Smooth muscle cell (in vitro differentiated cells): ENCODE data around the gene NFIA. TPM values are rescaled to one million over a fixed set of nuclear protein-coding genes. Genes with fewer than 3 reads are reported as not detected.

Source experiments
- DNase-seq: peaks from one replicate; lab custom pipeline; 2025; ENCODE audit not compliant: unreplicated experiment; lab: John Stamatoyannopoulos, UW
- H2AFZ ChIP-seq: fragments of 200-600 bp; sonication (generic); 2 replicates; pipeline ENCODE4 v1.6.0; 2016; ENCODE audit warnings: antibody characterized with exemption, low read depth, mild to moderate bottlenecking
- H3F3A ChIP-seq: fragments of 200-600 bp; sonication (generic); 2 replicates; pipeline ENCODE4 v1.6.0; 2017; ENCODE audit warnings: antibody characterized with exemption, low read depth
- H3K27ac ChIP-seq: fragments of 200-600 bp; sonication (generic); 2 replicates; pipeline ENCODE4 v1.5.1; 2016; ENCODE audit warnings: low read depth, mild to moderate bottlenecking
- H3K27me3 ChIP-seq: fragments of 200-600 bp; sonication (generic); 2 replicates; pipeline ENCODE4 v1.6.1; 2016; ENCODE audit warnings: low read depth, mild to moderate bottlenecking
- H3K36me3 ChIP-seq: fragments of 200-600 bp; sonication (generic); 2 replicates; pipeline ENCODE4 v1.5.1; 2016; ENCODE audit warnings: low read depth
- H3K4me1 ChIP-seq: fragments of 200-600 bp; sonication (generic); 2 replicates; pipeline ENCODE4 v1.5.1; 2016; ENCODE audit warnings: low read depth
- H3K4me2 ChIP-seq: fragments of 200-600 bp; sonication (generic); 2 replicates; pipeline ENCODE4 v1.6.0; 2016; ENCODE audit warnings: mild to moderate bottlenecking
- H3K4me3 ChIP-seq: fragments of 200-600 bp; sonication (generic); 2 replicates; pipeline ENCODE4 v1.5.1; 2016; ENCODE audit warnings: mild to moderate bottlenecking
- H3K79me2 ChIP-seq: fragments of 200-600 bp; sonication (generic); 2 replicates; pipeline ENCODE4 v1.6.0; 2016; ENCODE audit warnings: low read depth, mild to moderate bottlenecking
- H3K9ac ChIP-seq: fragments of 200-600 bp; sonication (generic); 2 replicates; pipeline ENCODE4 v1.6.0; 2016; ENCODE audit warnings: low read depth
- H3K9me3 ChIP-seq: fragments of 200-600 bp; sonication (generic); replicated peaks from 2 replicates; pipeline ENCODE4 v1.5.1; 2016; ENCODE audit warnings: low read depth
- H4K20me1 ChIP-seq: fragments of 200-600 bp; sonication (generic); 2 replicates; pipeline ENCODE4 v1.6.0; 2016; ENCODE audit warnings: low read depth
- WGBS: methylation state at CpG from one replicate; pipeline ENCODE4 v1.1.7; 2016; ENCODE audit warnings: low lambda C conversion rate; 5-methylcytosine and 5-hydroxymethylcytosine counted together
- polyA plus RNA-seq: library from polyadenylated mRNA; unstranded; fragments of >200 nt; fragmentation: Nextera tagmentation; extraction: Ambion mirVana; gene quantifications from 2 replicates; pipeline ENCODE4 v1.2.1, GENCODE V29; 2016
- total RNA-seq: library from RNA; depleted of rRNA; stranded (reverse); fragments of >200 nt; gene quantifications from 2 replicates; pipeline ENCODE4 v1.2.3, GENCODE V29; 2014
- TF ChIP-seq, protein P1 (sequence below): fragments of 200-600 bp; sonication (generic); IDR thresholded peaks from 2 replicates; pipeline ENCODE4 v1.5.1; 2017; ENCODE audit warnings: borderline replicate concordance, mild to moderate bottlenecking, antibody characterized with exemption; ENCODE audit not compliant: insufficient read depth, poor library complexity, severe bottlenecking

NFIA gene
- total and polyA plus RNA-seq, 2 experiments from 2014 or later: 5.0 to 6.2 TPM

DNA sequence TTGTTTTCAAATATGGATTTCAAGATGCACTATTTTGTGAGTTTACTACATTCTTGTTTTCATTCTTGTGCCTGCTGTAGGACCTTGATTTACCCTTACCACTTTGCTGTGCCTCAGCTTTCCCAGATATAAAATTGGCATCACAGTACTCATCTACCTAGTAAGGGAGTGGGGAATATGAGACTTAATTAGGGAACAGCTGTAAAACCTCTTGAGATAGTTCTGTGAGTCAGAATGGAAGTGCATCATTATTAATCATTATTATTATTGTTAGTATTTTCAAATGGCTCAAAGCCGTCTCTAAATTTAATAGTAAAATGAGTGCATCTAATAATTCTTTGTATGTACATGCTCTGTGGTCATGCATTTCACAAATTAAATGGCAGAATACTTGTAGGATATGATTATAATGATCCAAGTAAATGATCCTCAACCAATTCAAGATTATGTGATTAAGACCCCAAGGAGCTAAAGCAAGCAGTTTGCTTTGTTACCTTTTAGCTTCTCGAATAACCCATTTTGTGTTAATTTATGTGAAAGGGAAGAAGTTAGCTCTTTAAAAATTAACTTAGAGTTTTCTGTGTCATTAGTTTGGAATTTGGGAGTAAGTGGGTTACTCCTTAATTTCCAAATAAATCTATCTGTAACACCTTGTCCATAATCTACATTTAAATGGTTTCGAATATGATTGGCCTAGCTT is 155.4 kb downstream of the NFIA start:
- Histone ChIP-seq H3K27me3 (no peaks in the 10 kb centered on the region), H3K9me3 (no peaks in the 10 kb centered on the region), H3K4me2 (no peak overlapping the region), H4K20me1 (no peaks in the 10 kb centered on the region), H3K79me2 (no peaks in the 10 kb centered on the region), H3K4me1 (no peaks in the 10 kb centered on the region), H3K27ac (no peak overlapping the region), H3K4me3 (no peak overlapping the region), H3K36me3 (no peaks in the 10 kb centered on the region), H2AFZ (no peak overlapping the region), H3F3A (no peaks in the 10 kb centered on the region), H3K9ac (no peak overlapping the region)
- TF ChIP-seq, protein P1, sequence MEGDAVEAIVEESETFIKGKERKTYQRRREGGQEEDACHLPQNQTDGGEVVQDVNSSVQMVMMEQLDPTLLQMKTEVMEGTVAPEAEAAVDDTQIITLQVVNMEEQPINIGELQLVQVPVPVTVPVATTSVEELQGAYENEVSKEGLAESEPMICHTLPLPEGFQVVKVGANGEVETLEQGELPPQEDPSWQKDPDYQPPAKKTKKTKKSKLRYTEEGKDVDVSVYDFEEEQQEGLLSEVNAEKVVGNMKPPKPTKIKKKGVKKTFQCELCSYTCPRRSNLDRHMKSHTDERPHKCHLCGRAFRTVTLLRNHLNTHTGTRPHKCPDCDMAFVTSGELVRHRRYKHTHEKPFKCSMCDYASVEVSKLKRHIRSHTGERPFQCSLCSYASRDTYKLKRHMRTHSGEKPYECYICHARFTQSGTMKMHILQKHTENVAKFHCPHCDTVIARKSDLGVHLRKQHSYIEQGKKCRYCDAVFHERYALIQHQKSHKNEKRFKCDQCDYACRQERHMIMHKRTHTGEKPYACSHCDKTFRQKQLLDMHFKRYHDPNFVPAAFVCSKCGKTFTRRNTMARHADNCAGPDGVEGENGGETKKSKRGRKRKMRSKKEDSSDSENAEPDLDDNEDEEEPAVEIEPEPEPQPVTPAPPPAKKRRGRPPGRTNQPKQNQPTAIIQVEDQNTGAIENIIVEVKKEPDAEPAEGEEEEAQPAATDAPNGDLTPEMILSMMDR: no peak
- no peak for DNase-seq
- 88% methylated on average over 3 of the region's 3 CpGs for WGBS

DNA sequence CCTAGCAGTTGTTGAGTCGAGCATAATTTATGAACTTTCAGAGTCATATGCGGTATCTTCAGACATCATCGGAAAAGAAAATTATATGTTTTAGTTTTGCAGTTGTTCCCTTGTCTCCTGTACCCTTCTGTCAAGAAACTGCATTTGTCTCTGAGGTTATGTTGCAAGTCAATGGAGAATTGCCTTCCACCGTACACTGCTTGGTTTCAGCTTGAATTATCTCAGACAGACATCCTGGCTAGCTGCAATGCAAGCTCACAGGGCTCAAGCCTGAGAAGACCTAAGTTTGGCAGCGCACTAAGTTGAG is 156.0 kb downstream of the NFIA start:
- Histone ChIP-seq H3K36me3 (no peaks in the 10 kb centered on the region), H3K4me3 (no peak overlapping the region), H2AFZ (no peak overlapping the region), H3F3A (no peaks in the 10 kb centered on the region), H3K4me2 (no peak overlapping the region), H3K27me3 (no peaks in the 10 kb centered on the region), H3K4me1 (no peaks in the 10 kb centered on the region), H3K27ac (no peak overlapping the region), H3K9me3 (no peaks in the 10 kb centered on the region), H4K20me1 (no peaks in the 10 kb centered on the region), H3K79me2 (no peaks in the 10 kb centered on the region), H3K9ac (no peak overlapping the region)
- DNase-seq: no peak
- TF ChIP-seq, protein P1: no peak
- 86% methylated on average over 5 of the region's 5 CpGs for WGBS

- H3K79me2 ChIP-seq: no peaks in the 10 kb centered on the region
- no peaks in the 10 kb centered on the region for H4K20me1 ChIP-seq
- H3K4me1 ChIP-seq: no peaks in the 10 kb centered on the region
- no peaks in the 10 kb centered on the region for H3K36me3 ChIP-seq
- WGBS: 95% methylated on average over 3 of the region's 3 CpGs
- no peaks in the 10 kb centered on the region for H3K27me3 ChIP-seq
- H3K4me3 ChIP-seq: no peak overlapping the region
- H3K9me3 ChIP-seq: no peaks in the 10 kb centered on the region
- H3F3A ChIP-seq: no peaks in the 10 kb centered on the region
- TF ChIP-seq, protein P1: no peak
- H3K9ac ChIP-seq: no peak overlapping the region
- no peak overlapping the region for H3K4me2 ChIP-seq
- no peak overlapping the region for H3K27ac ChIP-seq
- DNase-seq: no peak
- H2AFZ ChIP-seq: no peak overlapping the region
Measured at GRCh38 chr1:61240878-61241277, 158.5 kb downstream of the NFIA start.

DNA sequence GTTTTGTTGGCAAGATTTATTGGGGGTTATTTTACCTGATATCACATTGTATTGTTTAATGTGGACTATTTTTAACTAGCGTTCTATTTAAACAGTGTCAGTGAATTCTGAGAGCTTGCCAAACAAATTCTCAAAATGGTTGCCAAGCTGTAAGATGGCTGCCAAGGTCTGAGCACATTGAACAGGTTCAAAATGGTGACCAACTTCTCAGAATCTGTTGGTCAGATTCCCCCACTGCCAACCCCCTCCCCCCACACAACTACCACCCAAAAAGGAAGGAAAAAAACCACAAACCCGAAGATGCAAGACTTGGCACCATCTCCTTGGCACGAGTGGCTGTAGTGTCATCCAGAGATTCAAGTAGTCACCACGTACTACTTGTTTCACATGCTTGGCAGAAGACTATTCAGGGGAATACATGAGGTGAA is 159.1 kb downstream of the NFIA start:
- Histone ChIP-seq H3K9ac (no peak overlapping the region), H3F3A (no peaks in the 10 kb centered on the region), H3K27ac (no peak overlapping the region), H3K36me3 (no peaks in the 10 kb centered on the region), H3K4me3 (no peak overlapping the region), H3K27me3 (no peaks in the 10 kb centered on the region), H2AFZ (no peak overlapping the region), H4K20me1 (no peaks in the 10 kb centered on the region), H3K4me1 (no peaks in the 10 kb centered on the region), H3K9me3 (no peaks in the 10 kb centered on the region), H3K79me2 (no peaks in the 10 kb centered on the region), H3K4me2 (no peak overlapping the region)
- no peak for DNase-seq
- WGBS: 92% methylated on average over 4 of the region's 4 CpGs
- TF ChIP-seq, protein P1: no peak
